K562 (cell line): ENCODE measurements around the gene RRBP1. TPM values are rescaled to one million over a fixed set of nuclear protein-coding genes. Genes with fewer than 3 reads are reported as not detected.

Experiments used
- ATAC-seq: fragments of 200-7000 bp; cut with Tn5 transposase; 3 replicates; pipeline ENCODE4 v1.9.1; 2020; ENCODE audit warnings: moderate library complexity
- BruUV-seq: library from RNA; stranded (reverse); fragments of 400-500 nt; replicated peaks from 2 replicates; lab custom pipeline; 2021; lab: Mats Ljungman, UMichigan
- CTCF ChIA-PET: fragments of 300-600 bp; formaldehyde crosslinking; extraction: SDS; loops from one replicate; lab custom pipeline; 2021; ENCODE audit warnings: low intra/inter-chr PET ratio; lab: Yijun Ruan, JAX
- POLR2A ChIA-PET: fragments of 300-600, 350-650 bp; sonication (Branson Sonifier 250); formaldehyde crosslinking; extraction: SDS; loops from one replicate; lab custom pipeline; 2021; ENCODE audit warnings: antibody characterized with exemption, inconsistent platforms; lab: Yijun Ruan, JAX
- DNase-seq, 4 experiments: peaks; one replicate each; pipeline versions ENCODE4 v3.0.0 to v3.0.0-alpha.2; 2011 to 2018; ENCODE audit warnings: low spot score in 3 of 4, mixed read lengths in 3 of 4; ENCODE audit errors: extremely low read depth in 1 of 4
- FAIRE-seq: peaks from 2 replicates; lab custom pipeline; 2011; peaks lifted over from hg19 to GRCh38; lab: Jason Lieb, UNC
- H2AFZ ChIP-seq: 2 replicates; pipeline ENCODE4 v1.6.0; 2011; ENCODE audit warnings: low read depth, low read length, control low read depth, inconsistent platforms
- H3K27ac ChIP-seq: fragments of 200-600 bp; 3 replicates; pipeline ENCODE4 v1.8.0; 2011; ENCODE audit warnings: low read depth, mild to moderate bottlenecking, control low read depth, inconsistent platforms, low read length, moderate library complexity, mixed read lengths; ENCODE audit errors: extremely low read depth
- H3K27me3 ChIP-seq, 2 experiments: fragments of 300-600 bp in 1 of 2; 2 replicates in 1 of 2; 3 replicates in 1 of 2; pipeline versions ENCODE4 v1.6.0 to v1.8.0; 2011; ENCODE audit warnings: inconsistent platforms in 2 of 2, low read length in 2 of 2, mild to moderate bottlenecking in 1 of 2, mixed read lengths in 1 of 2, moderate library complexity in 1 of 2; ENCODE audit not compliant: control insufficient read depth in 2 of 2, insufficient read depth in 2 of 2
- H3K36me3 ChIP-seq: fragments of 300-600 bp; 3 replicates; pipeline ENCODE4 v1.8.0; 2011; ENCODE audit warnings: mild to moderate bottlenecking, low read length, inconsistent platforms; ENCODE audit not compliant: control insufficient read depth, insufficient read depth
- H3K4me1 ChIP-seq, 2 experiments: fragments of 200-600 bp in 1 of 2; replicated peaks in 1 of 2; 2 replicates in 1 of 2; 3 replicates in 1 of 2; pipeline versions ENCODE4 v1.5.1 to v1.8.0; 2011; ENCODE audit warnings: inconsistent platforms in 2 of 2, low read length in 2 of 2, mild to moderate bottlenecking in 1 of 2, mixed read lengths in 1 of 2, moderate library complexity in 1 of 2; ENCODE audit not compliant: control insufficient read depth in 2 of 2, insufficient read depth in 2 of 2
- H3K4me2 ChIP-seq: 2 replicates; pipeline ENCODE4 v1.6.1; 2011; ENCODE audit warnings: low read length, control low read depth, inconsistent platforms, mixed read lengths; ENCODE audit not compliant: insufficient read depth
- H3K4me3 ChIP-seq: fragments of 200-600 bp; sonication (generic), shearing (Covaris generic); 2 replicates; pipeline ENCODE4 v1.5.1; 2016; ENCODE audit warnings: control low read depth, inconsistent platforms
- H3K79me2 ChIP-seq: fragments of 200-600 bp; 3 replicates; pipeline ENCODE4 v1.8.0; 2011; ENCODE audit warnings: low read length, inconsistent platforms; ENCODE audit not compliant: control insufficient read depth, insufficient read depth
- H3K9ac ChIP-seq, 2 experiments: 2 replicates each; pipeline versions ENCODE4 v1.6.0 to v1.6.1; 2011; ENCODE audit warnings: low read depth in 2 of 2, low read length in 2 of 2, control low read depth in 1 of 2, inconsistent platforms in 1 of 2, mild to moderate bottlenecking in 1 of 2, mixed read lengths in 1 of 2; ENCODE audit not compliant: insufficient read depth in 1 of 2
- H3K9me1 ChIP-seq: one replicate; pipeline ENCODE4 v1.6.0; 2011; ENCODE audit warnings: inconsistent platforms, mild to moderate bottlenecking, low read length, moderate library complexity; ENCODE audit not compliant: control insufficient read depth, insufficient read depth
- H3K9me3 ChIP-seq: replicated peaks from 2 replicates; pipeline ENCODE4 v1.5.1; 2011; ENCODE audit warnings: low read depth, low read length, inconsistent platforms; ENCODE audit not compliant: control insufficient read depth, insufficient read depth
- H4K20me1 ChIP-seq: replicated peaks from 2 replicates; pipeline ENCODE4 v1.6.1; 2011; ENCODE audit warnings: low read length, inconsistent platforms, mixed read lengths; ENCODE audit not compliant: control insufficient read depth, insufficient read depth
- IRF9 ChIP-seq: fragments of 450-650 bp; IDR thresholded peaks from 2 replicates; pipeline ENCODE4 v1.6.1; 2016; ENCODE audit warnings: missing biosample characterization, missing genetic modification characterization
- KAT2B ChIP-seq: IDR thresholded peaks from one replicate; pipeline ENCODE4 v1.6.1; 2012; ENCODE audit warnings: low read depth, mild to moderate bottlenecking, control low read depth, inconsistent platforms, low read length, moderate library complexity
- MCM5 ChIP-seq: fragments of 450-650 bp; IDR thresholded peaks from 2 replicates; pipeline ENCODE4 v1.6.1; 2016; ENCODE audit warnings: low read depth
- POLR2A ChIP-seq: fragments of 450-650 bp; conservative IDR thresholded peaks from 2 replicates; pipeline ENCODE4 v1.6.1; 2016
- RNF219 ChIP-seq: fragments of 250-450 bp; sonication (Bioruptor Pico); IDR thresholded peaks from 2 replicates; pipeline ENCODE4 v1.5.0; 2022; ENCODE audit warnings: mild to moderate bottlenecking
- RUNX1 ChIP-seq: sonication (generic); IDR thresholded peaks from 2 replicates; pipeline ENCODE4 v1.6.1; 2016; ENCODE audit warnings: antibody characterized with exemption, low read depth
- SMAD2 ChIP-seq: fragments of 150-350 bp; IDR thresholded peaks from 2 replicates; pipeline ENCODE4 v1.6.1; 2014; ENCODE audit warnings: low read depth, mild to moderate bottlenecking, low read length
- SMARCA4 ChIP-seq: fragments of 450-650 bp; IDR thresholded peaks from 2 replicates; pipeline ENCODE4 v1.6.1; 2016
- WGBS: fragments of 100-300 bp; shearing (Covaris generic); methylation state at CpG from one replicate; pipeline ENCODE4 v1.1.6; 2016; ENCODE audit warnings: low coverage, mixed read lengths; ENCODE audit not compliant: insufficient coverage; ENCODE audit errors: missing lambda C conversion rate; 5-methylcytosine and 5-hydroxymethylcytosine counted together
- in situ Hi-C: fragments of 300-500 bp; cut with MboI; formaldehyde crosslinking; loops from 4 replicates; pipeline ENCODE4 v1.15.0; 2018; ENCODE audit warnings: inconsistent platforms, mixed read lengths
- intact Hi-C: fragments of 100-400 bp; cut with micrococcal nuclease; formaldehyde crosslinking; loops from 2 replicates; pipeline ENCODE4 v1.14.2; 2022
- polyA plus RNA-seq, 8 experiments: library from polyadenylated mRNA; depleted of rRNA in 4 of 8; stranded (reverse) in 5 of 8; unstranded in 3 of 8; fragments of >200 nt; fragmentation: Nextera tagmentation in 2 of 8; fragmentation: Illumina TruSeq in 1 of 8; extraction: Ambion mirVana in 2 of 8; extraction: Trizol in 1 of 8; gene quantifications; 2 replicates each; pipeline versions ENCODE4 v1.2.1 to v1.2.3, GENCODE V29; 2011 to 2014; ENCODE audit warnings: inconsistent platforms in 1 of 8, missing spikeins in 1 of 8
- total RNA-seq, 7 experiments: library from RNA; depleted of rRNA in 6 of 7; stranded (reverse); fragments of >200 nt in 6 of 7; fragmentation: Illumina TruSeq in 2 of 7; extraction: Trizol in 2 of 7; gene quantifications; 2 replicates each; pipeline versions ENCODE4 v1.2.1 to v1.2.3, GENCODE V29; 2011 to 2021; ENCODE audit warnings: low replicate concordance in 1 of 7

The RRBP1 gene
- total and polyA plus RNA-seq, 9 of the 15 experiments (the other 6 are each of a cell fraction or from before 2014, with no cell fraction given) = 0.84 to 32.0 (median 17.6) TPM

- ATAC-seq (no peak), FAIRE-seq (no peak), DNase-seq (no peak)
- H3K9me1 ChIP-seq = no peaks in the 10 kb centered on the region
- no peak overlapping the region for H2AFZ ChIP-seq
- no peak overlapping the region for H3K4me3 ChIP-seq
- no peaks in the 10 kb centered on the region for H4K20me1 ChIP-seq
- H3K4me2 ChIP-seq = no peak overlapping the region
- in situ Hi-C loops (no loop called here), intact Hi-C loops (no loop called here)
- no TSS peak for BruUV-seq
- H3K4me1 ChIP-seq = peaks cover 0 to 6% of the 10 kb centered on the region in 2 experiments; a peak in 3 of 5 replicates
- WGBS = 22% methylated on average over 9 of the region's 12 CpGs
- no peaks in the 10 kb centered on the region for H3K79me2 ChIP-seq
- peaks cover 0 to 32% of the 10 kb centered on the region in 2 experiments; a peak in 3 of 5 replicates for H3K27me3 ChIP-seq
- no peaks in the 10 kb centered on the region for H3K36me3 ChIP-seq
- H3K27ac ChIP-seq = no peak overlapping the region
- no peaks in the 10 kb centered on the region for H3K9me3 ChIP-seq
- no peak for TF ChIP-seq POLR2A
- no peak for TF ChIP-seq SMARCA4
- no peak for TF ChIP-seq KAT2B
- TF ChIP-seq RUNX1 = no peak
- TF ChIP-seq RNF219 (CRISPR knock-in tag) = no peak
- no peak for TF ChIP-seq MCM5
- no peak for TF ChIP-seq IRF9 (tag)
- no peak for TF ChIP-seq SMAD2
- ChIA-PET CTCF (no interaction called here), POLR2A (interaction anchor here (0.6 kb wide), 1 partner anchor 200 kb away, joined by 4 read pairs; no protein-coding TSS in a partner anchor)
- H3K9ac ChIP-seq = no peak overlapping the region
Observed at GRCh38 chr20:17709361-17710293, 27.6 kb upstream of the RRBP1 start.
